IPS-NIHi7 (cell line): ENCODE measurements around the gene PGAP1.
"Not testable (repeated sequence)": the region's sequence is repeated elsewhere in the genome, so short reads cannot be mapped to it uniquely, and the experiment has no call there.

Experiments
- DNase-seq: peaks from one replicate; pipeline ENCODE4 v3.0.0; 2012; ENCODE audit warnings: mixed read lengths; ENCODE audit errors: extremely low spot score

The PGAP1 gene

GRCh38 chr2:196952936-196953335 lies 26.4 kb upstream of the PGAP1 start:
- no peak for DNase-seq

- no peak for DNase-seq
These were observed 25.5 kb upstream of the PGAP1 start for GRCh38 chr2:196951973-196952372.

GRCh38 chr2:196949116-196949515 lies 22.6 kb upstream of the PGAP1 start:
- no peak for DNase-seq

GRCh38 chr2:196944570-196944969 lies 18.1 kb upstream of the PGAP1 start:
- no peak for DNase-seq

GRCh38 chr2:196941398-196942078 lies 15.0 kb upstream of the PGAP1 start:
- DNase-seq = no peak

GRCh38 chr2:196939371-196939770 lies 12.9 kb upstream of the PGAP1 start:
- DNase-seq = no peak

GRCh38 chr2:196935432-196935831 lies 8.9 kb upstream of the PGAP1 start:
- DNase-seq = no peak

- DNase-seq = no peak
These were observed 8.2 kb upstream of the PGAP1 start for GRCh38 chr2:196934672-196935071.

- no peak for DNase-seq
These were observed 5.0 kb upstream of the PGAP1 start for GRCh38 chr2:196931555-196931954.

- peak; percentile 14 for DNase-seq
These were observed 1.1 kb upstream of the PGAP1 start for GRCh38 chr2:196927376-196928225.

GRCh38 chr2:196925768-196926561 lies 542 bp downstream of the PGAP1 start:
- DNase-seq = peak; percentile 43

- no peak for DNase-seq
These were observed 1.3 kb downstream of the PGAP1 start for GRCh38 chr2:196925051-196925767.

- DNase-seq = no peak
These were observed 2.5 kb downstream of the PGAP1 start for GRCh38 chr2:196924051-196924450.

- no peak for DNase-seq
These were observed 7.6 kb downstream of the PGAP1 start for GRCh38 chr2:196918927-196919326.

- no peak for DNase-seq
These were observed 8.7 kb downstream of the PGAP1 start for GRCh38 chr2:196917802-196918201.

- no peak for DNase-seq
These were observed 10.9 kb downstream of the PGAP1 start for GRCh38 chr2:196915507-196916189.

GRCh38 chr2:196914867-196915460 lies 11.5 kb downstream of the PGAP1 start:
- DNase-seq = no peak

GRCh38 chr2:196913691-196914090 lies 12.8 kb downstream of the PGAP1 start:
- no peak for DNase-seq

GRCh38 chr2:196905365-196905764 lies 21.1 kb downstream of the PGAP1 start:
- not testable (repeated sequence) for DNase-seq

- DNase-seq = no peak
These were observed 23.7 kb downstream of the PGAP1 start for GRCh38 chr2:196902828-196903227.

- DNase-seq = no peak
These were observed 25.7 kb downstream of the PGAP1 start for GRCh38 chr2:196900843-196901242.
